GM21447 (cell line): ENCODE results near the gene PIMREG.

Source experiments
- ATAC-seq: cut with Tn5 transposase; IDR thresholded peaks from one replicate; pipeline ENCODE4 v1.9.1; 2021; ENCODE audit not compliant: unreplicated experiment

PIMREG gene

GRCh38 chr17:6461246-6461645 lies 17.0 kb downstream of the PIMREG start:
- ATAC-seq = no peak

GRCh38 chr17:6461792-6462524 lies 17.7 kb downstream of the PIMREG start:
- no peak for ATAC-seq

- ATAC-seq = no peak
These were observed 18.4 kb downstream of the PIMREG start for GRCh38 chr17:6462692-6463091.

GRCh38 chr17:6463616-6464445 lies 19.6 kb downstream of the PIMREG start:
- no peak for ATAC-seq

GRCh38 chr17:6464446-6465041 lies 20.3 kb downstream of the PIMREG start:
- no peak for ATAC-seq

- ATAC-seq = no peak
These were observed 21.1 kb downstream of the PIMREG start for GRCh38 chr17:6465206-6466003.

- ATAC-seq = no peak
These were observed 23.3 kb downstream of the PIMREG start for GRCh38 chr17:6467567-6467966.

GRCh38 chr17:6468051-6468790 lies 24.0 kb downstream of the PIMREG start:
- ATAC-seq = no peak

- no peak for ATAC-seq
These were observed 26.0 kb downstream of the PIMREG start for GRCh38 chr17:6470146-6470718.

- ATAC-seq = no peak
These were observed 26.7 kb downstream of the PIMREG start for GRCh38 chr17:6470751-6471521.

- ATAC-seq = no peak
These were observed 27.5 kb downstream of the PIMREG start for GRCh38 chr17:6471531-6472465.

- no peak for ATAC-seq
These were observed 28.3 kb downstream of the PIMREG start for GRCh38 chr17:6472517-6472916.

GRCh38 chr17:6473128-6473767 lies 29.0 kb downstream of the PIMREG start:
- ATAC-seq = no peak

GRCh38 chr17:6474376-6474775 lies 30.1 kb downstream of the PIMREG start:
- ATAC-seq = no peak

GRCh38 chr17:6474906-6475305 lies 30.7 kb downstream of the PIMREG start:
- no peak for ATAC-seq

- no peak for ATAC-seq
These were observed 31.2 kb downstream of the PIMREG start for GRCh38 chr17:6475411-6475810.

GRCh38 chr17:6476076-6476809 lies 32.0 kb downstream of the PIMREG start:
- ATAC-seq = no peak
